GM18526 (cell line): ENCODE measurements around the gene SPTBN5.

Experiments used
- POLR2A ChIP-seq: IDR thresholded peaks from 3 replicates; pipeline ENCODE4 v1.6.1; 2011; ENCODE audit not compliant: insufficient read length; ENCODE audit errors: extremely low read depth

The SPTBN5 gene

GRCh38 chr15:41854443-41854842 is 39.4 kb downstream of the SPTBN5 start:
- TF ChIP-seq POLR2A = no peak

GRCh38 chr15:41853831-41854230 is 40.0 kb downstream of the SPTBN5 start:
- no peak for TF ChIP-seq POLR2A

- TF ChIP-seq POLR2A = no peak
These were observed 40.9 kb downstream of the SPTBN5 start for GRCh38 chr15:41852736-41853590.

- no peak for TF ChIP-seq POLR2A
These were observed 42.0 kb downstream of the SPTBN5 start for GRCh38 chr15:41851755-41852370.

GRCh38 chr15:41851167-41851523 is 42.7 kb downstream of the SPTBN5 start:
- no peak for TF ChIP-seq POLR2A

GRCh38 chr15:41850482-41851166 is 43.2 kb downstream of the SPTBN5 start:
- no peak for TF ChIP-seq POLR2A

GRCh38 chr15:41849861-41850260 is 44.0 kb downstream of the SPTBN5 start:
- no peak for TF ChIP-seq POLR2A

GRCh38 chr15:41849204-41849603 is 44.6 kb downstream of the SPTBN5 start:
- TF ChIP-seq POLR2A = no peak

GRCh38 chr15:41848631-41849030 is 45.2 kb downstream of the SPTBN5 start:
- no peak for TF ChIP-seq POLR2A

GRCh38 chr15:41847981-41848380 is 45.9 kb downstream of the SPTBN5 start:
- no peak for TF ChIP-seq POLR2A

GRCh38 chr15:41847206-41847605 is 46.6 kb downstream of the SPTBN5 start:
- TF ChIP-seq POLR2A = no peak

- TF ChIP-seq POLR2A = no peak
These were observed 49.0 kb downstream of the SPTBN5 start for GRCh38 chr15:41844814-41845213.

- TF ChIP-seq POLR2A = no peak
These were observed 50.3 kb downstream of the SPTBN5 start for GRCh38 chr15:41843571-41843970.

GRCh38 chr15:41842229-41842628 is 51.6 kb downstream of the SPTBN5 start:
- TF ChIP-seq POLR2A = no peak

GRCh38 chr15:41841131-41841530 is 52.7 kb downstream of the SPTBN5 start:
- TF ChIP-seq POLR2A = no peak

GRCh38 chr15:41840673-41841072 is 53.2 kb downstream of the SPTBN5 start:
- TF ChIP-seq POLR2A = no peak
